Measurements from ENCODE around the gene GPR183. TPM values are rescaled to one million over a fixed set of nuclear protein-coding genes. Genes with fewer than 3 reads are reported as not detected.

GPR183 gene
- total RNA-seq, 1 donor from 2014 or later: 0.76 TPM

DNA sequence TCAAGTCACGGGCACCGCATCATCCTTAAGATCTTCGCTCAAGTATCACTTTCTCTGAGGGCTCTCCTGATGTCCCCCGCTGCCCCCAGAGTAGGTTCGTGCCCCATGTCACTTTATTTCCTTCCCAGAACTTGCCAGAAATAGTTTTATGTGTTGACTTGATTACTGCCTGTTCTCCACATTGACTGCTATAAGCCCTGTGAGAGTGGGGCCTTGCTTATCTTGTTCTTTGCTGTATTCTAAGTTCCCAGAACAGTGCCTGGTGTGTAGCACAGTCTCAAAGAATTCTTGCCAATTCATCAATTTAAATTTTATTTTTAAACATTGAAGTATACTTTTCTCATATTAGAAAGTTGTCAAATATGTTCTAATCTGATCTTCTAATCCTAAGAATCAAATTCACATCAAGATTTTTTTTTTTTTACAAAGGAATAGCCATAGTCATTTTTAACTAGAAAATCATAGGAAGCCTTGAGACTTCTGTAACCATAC is 32.1 kb upstream of the GPR183 start:
- no peak for ATAC-seq

DNA sequence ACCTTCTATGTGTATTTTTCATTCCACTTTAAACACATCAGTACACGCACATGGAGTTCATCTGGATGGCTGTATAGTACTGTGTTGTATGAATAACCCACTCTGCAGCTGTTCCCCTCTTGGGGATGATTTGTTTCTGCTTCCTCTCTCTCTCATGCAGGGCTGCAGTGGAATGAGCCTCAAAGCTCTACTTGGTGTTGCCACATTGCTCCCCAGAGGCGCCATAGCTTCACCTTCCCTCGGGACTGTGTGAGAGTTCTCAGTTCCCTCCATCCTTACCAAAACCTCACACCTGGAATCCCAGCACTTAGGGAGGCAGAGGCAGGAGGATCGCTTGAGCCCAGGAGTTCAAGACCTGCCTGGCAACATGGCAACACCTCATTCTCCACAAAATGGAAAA is 28.4 kb upstream of the GPR183 start:
- peak; percentile 17 for ATAC-seq

DNA sequence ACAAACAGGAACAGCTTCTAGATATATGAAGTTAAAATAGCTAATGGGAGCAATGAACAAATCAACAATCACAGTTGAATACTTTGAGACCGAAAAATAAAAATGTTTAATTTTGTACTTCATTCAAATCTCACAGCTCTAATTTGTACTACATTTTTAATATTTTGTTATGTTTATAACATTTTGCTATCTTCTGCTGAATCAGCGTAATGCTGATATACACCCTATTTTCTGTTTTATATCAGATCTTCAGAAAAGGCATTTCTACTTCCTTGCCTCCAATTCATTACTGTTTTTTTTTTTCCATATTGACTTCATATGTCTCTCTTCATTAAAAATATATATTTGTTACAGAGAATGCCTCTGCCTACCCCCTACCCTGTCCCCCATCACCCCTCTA is 27.9 kb upstream of the GPR183 start:
- no peak for ATAC-seq

DNA sequence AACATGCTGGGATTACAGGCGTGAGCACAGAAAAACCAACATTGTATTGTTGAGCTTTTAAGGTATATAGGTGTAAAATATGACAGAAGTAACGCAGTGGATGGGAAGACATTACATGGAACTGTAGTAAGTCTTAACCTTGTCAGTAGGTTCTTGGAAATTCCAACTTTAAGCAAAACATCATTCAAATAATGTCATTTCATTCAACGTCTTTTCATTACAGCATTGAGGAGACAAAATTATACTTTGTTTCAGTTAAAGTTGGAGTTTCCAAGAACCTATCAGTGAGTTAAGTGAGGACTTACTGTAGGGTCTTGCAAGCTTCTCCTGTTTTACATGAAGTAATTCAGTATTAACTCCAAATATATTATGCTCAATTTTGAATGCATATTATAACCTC is 27.0 kb upstream of the GPR183 start:
- ATAC-seq: no peak

DNA sequence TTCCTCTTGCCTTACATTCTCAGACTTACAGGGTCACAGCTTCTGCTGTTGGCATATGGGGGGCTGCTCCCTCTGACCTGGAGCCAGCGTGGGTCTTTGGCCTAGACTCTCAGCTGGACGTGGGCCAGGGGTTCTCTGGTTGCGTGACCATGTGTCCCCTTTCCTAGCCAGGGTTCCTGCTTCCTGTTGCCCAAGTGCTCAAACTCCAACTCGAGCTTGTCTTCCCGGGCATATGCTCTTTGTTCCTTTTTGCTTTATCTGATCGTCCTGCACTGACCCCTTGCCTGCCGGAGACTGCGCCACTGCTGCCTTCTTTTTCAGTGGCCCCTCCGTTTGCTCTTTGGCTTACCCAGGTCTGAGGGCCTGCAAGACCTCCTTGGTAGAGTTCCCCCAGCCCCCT is 25.3 kb upstream of the GPR183 start:
- no peak for ATAC-seq

DNA sequence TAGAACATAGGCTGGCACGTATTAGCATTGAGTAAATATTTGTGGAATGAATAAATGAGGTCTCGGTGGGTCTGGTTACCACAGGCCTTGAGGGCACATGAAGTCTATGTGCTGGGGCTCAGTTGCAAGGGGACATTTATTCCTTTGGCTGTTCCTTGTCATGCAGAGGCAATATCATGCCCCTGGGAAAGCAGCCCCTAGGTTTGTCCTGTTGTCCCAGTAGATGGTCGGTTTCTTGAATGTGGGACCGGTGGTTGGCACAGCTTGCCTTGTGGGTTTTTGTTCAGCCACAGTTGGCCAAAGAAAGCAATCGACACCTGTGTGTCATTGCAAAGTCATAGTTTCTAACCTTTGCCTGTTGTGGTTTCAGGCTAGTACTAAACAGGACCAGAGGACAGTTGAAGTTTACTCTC is 24.7 kb upstream of the GPR183 start:
- ATAC-seq: no peak

DNA sequence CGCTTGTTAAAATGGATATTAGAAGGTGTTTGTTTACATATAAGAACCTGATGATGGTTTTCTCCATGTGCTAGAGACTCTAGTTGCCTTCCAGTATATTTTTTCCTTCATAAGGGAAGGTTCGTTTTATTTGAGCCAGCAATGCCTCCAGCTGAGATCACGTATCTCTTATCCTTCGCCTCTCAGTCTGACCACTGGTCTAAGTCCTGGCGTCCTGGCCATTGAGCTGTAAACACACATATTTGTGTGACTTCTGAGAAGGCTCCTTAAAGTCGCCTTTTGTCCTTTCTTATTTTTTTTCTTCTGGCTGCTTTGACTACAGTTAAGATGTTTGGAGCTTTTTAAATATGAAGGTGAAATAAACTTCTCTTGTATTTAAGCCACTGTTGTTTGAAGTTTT is 23.7 kb upstream of the GPR183 start:
- no peak for ATAC-seq

DNA sequence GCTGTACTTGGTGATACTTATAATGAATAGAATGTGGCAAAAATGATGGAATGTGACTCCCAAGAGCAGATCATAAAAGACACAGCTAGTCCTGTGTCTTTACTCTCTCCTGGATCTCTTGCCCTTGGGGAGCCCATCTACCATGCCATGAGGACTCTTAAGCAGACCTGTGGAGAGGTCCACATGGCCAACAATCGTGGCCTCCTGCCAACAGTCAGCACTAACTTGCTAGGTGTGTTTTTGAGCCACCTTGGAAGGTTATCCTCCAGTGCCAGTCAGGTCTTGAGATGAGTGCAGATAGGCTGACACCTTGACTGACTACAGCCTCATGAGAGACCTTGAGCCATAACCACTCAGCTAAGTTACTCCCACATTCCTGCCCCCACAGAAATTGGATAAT is 22.3 kb upstream of the GPR183 start:
- ATAC-seq: peak; percentile 20

DNA sequence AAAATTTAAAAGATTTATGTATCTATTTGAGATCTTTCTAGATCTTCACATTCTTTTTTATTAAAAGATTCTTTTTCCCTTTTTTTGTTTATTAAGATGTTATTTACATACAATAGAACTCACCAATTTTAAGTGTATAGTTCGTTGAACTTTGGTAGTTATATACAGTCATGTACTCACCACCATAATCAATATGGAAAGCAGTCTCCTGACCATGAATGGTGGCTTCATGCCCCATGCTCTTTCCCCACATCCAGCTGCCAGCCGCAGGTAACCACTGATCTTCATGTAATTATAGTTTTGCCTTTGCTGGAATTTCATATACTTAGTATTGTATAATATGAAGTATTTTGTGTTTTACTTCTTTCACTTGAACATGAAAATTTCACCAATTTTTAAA is 20.6 kb upstream of the GPR183 start:
- ATAC-seq: no peak

DNA sequence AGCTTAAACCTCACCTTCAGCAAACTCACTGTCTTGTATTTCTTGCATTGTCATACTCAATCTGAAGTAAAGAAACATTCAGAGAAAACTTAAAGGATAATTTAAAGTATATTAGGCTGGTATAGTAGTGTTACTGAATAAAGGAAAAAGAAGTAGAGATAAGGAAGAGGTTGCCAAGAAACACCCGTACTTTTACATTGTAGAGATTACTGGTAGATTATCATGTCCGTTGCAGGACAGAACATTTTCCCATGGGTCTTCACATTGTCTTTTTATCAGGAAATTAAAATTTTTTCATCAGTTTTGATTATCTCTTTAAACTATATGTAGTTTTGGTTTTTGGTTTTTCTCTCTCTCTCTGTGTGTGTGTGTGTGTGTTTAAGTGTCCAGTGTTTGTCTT is 19.9 kb upstream of the GPR183 start:
- ATAC-seq: no peak

DNA sequence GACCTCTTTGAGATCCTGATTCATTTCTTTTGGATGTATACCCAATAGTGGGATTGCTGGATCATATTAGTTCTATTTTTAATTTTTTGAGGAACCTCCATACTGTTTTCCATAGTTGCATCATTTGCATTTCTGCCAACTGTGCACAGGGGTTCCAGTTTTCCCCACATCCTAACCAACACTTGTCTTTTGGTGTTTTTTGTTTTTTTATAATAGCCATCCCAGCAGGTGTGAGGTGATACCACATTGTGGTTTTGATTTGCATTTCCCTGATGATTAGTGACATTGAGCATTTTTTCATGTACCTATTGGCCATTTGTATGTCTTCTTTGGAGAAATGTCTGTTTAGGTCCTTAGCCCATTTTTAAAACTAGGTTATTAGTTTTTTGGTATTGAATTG is 18.8 kb upstream of the GPR183 start:
- ATAC-seq: no peak

DNA sequence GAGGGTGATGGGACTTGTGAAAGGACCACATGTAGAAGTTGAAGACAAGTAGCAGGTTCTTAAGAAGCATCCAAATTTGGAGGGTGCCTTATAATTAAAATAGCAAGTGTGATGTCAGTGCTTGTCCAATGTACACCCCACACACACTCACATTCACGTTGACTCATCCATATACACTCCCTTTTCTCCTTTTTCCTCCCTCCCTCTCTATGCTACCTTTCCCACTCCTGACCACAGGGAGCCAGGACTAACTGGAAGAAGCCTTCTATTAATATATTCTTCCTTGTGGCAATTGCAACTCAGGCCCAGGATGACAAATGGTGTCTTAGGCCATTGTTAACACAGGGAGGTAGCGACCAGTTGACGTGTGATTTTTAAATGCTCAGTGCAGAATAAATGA is 16.3 kb upstream of the GPR183 start:
- peak; percentile 80 for ATAC-seq

DNA sequence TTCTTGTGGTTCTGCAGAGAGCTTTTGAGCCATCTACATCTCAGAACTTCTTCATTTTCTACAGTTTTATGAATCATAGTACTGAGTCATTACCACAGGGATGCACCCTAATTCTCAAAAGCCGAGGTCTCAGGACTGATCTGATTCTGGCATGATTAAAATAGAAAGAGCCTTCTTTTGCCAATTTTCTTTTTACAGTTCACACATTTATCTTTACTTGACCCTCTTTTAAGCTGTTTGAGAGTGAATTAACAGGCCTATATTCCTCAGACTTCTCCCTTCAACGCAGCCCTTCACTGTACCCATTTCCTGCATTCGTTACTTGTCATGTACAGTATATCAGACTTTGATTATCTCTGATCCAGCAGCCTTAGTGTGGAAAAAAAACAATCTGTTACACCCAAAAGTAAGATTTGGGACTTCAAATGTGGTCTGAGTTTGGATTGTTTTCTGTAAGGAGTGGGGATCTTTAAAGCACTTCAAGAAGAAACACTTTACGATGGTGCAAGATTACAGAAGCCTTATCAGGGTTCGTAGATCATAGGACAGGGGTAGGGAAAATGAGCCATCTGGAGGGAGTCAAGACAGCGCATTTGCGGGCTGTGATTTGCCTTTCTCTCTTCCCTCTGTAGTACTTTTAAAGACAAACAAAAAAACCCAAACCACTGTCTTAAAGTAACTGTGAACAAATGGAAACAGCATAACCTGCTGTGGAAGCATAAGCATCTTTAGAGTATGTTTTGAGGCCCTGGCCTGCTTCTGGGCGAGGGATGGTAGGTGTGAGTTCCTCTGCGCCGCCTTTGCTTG is 15.3 kb upstream of the GPR183 start:
- ATAC-seq: peak; percentile 68

DNA sequence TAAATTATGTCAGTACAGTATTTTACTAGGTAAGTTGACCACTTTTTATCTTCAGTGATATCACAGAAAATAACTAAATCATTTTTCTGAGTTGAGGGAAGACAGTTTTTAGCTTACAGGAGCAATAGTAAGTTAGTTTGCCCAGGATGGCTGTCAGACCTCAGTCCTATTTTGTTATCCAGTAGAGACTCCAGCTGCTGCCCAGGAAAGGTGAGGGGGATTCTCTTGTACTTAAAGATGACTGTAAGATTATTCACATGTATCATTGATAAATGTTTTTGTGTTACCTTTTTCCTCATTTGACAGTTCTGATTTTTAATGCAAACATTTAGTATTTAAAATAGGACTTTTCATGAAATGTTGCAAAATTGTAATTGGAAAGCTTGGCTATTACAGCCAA is 14.5 kb upstream of the GPR183 start:
- no peak for ATAC-seq

DNA sequence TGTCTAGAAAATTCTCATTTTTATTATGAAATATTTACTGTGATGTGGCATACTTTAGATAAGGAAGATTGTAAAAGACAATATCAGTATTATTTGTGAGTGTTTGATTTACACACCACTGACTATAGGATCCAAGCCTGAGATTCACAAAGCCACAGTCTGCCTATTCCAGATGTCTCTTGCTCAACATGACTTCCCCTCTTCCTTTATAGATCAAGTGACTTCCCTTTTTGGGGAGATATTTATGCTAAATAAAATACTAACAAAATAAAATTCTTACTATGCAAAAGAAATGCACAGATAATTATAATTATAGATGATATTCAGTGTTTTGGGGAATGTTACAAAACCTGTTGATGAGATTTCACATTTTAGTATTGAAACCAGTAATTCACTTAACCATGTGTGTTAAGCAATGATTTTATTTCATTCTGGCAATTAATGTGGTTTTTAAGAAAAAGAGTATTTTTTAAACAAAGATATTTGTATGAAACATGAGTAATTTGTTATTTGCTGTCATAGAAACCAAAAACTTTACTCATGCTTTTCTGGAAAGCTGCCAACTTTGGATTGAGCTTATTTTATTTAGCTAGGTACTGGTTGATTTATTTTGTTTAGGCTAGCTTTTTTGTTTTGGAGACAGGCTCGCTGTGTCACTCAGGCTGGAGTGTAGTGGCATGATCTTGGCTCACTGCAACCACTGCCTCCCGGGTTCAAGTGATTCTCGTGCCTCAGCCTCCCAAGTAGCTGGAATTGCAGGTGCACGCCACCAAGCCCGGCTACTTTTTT is 13.7 kb upstream of the GPR183 start:
- ATAC-seq: no peak

DNA sequence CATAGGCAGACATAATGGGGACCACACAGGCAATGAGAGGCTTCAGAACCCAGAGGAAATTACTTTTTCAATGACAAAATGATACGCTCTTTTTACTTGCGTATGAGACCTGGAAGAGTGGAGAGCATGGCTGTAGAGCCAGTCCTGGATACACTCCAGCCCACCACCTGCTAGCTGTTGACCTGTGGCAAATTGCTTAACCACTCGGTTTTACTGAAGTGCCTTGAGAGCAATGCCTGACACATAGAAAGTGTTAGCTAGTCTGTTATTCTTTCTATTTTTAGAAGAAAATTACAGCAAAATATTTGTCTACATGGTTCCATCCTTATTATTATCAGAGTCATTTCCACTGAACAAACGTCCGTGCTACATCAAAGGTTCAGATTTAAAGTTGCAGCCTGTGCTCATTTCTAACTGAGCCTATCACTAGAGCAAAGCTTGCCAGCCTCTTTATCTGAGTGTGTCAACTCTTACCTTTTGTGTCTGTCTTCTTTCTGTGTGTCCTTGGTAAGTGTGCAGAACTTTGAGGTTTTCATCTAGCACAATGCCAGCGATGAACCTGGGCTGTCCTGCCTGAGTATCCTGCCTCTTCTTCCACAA is 9.6 kb upstream of the GPR183 start:
- no peak for ATAC-seq

DNA sequence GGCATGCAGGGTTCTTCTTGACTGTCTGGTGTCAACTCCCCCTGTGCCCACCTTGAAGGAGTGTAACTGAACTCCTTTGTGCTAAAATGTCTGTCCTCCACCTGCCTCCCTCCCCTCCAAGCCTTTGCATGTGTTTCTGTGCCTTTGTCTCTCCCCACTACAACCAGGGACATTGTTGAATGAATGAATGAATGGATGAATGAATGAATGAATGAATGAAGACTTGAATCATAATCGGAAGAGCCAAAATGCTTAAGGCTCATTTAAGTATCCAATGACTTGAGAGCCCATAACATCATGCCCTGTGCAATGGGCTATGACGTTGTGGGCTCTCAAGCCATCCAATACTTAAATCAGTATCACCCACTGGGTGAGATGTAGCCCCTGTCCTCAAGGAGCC is 9.0 kb upstream of the GPR183 start:
- no peak for ATAC-seq

DNA sequence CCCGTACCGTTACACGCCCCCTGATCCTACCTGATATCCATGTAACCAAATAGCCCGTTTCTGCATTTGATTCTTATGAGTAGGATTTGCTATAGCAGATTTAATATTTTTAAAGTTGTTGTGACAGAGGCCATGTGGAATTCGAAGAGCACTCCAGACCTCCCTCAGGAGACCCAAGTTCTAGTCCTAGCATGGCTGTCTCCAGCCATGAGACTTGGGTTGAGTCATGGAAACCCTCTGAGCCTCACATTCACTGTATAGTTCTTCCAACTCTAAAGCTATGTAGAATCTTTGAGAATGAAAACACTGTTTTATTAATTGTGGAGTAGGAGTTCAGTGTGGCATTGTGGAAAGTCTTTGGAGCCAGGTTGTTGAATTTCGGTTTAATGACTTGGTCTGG is 8.0 kb upstream of the GPR183 start:
- no peak for ATAC-seq

DNA sequence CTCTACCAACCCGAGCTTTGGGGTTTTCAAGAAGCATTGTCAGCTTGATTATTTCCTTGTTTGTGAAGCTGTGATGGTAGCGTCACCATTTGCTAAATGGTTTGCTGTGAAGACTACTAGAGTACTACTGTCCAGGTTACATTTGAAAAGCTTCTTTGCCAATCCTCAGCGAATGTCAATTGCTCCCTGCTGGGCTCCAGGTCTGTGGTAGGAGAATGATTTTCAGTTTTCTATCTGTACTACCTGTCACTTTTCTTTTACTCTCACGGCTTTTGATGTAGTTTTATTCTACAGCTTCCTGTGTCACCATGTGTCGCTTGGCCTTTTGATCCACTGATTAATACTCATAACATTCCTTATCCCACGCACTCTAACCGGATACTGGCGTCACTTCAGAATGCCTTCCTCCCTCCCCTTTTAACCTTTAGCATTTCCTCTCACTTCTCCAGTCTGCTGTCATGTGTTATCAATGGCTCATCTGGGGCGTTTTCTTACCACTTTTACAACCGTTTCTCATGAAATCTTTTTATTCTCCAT is 7.5 kb upstream of the GPR183 start:
- no peak for ATAC-seq

DNA sequence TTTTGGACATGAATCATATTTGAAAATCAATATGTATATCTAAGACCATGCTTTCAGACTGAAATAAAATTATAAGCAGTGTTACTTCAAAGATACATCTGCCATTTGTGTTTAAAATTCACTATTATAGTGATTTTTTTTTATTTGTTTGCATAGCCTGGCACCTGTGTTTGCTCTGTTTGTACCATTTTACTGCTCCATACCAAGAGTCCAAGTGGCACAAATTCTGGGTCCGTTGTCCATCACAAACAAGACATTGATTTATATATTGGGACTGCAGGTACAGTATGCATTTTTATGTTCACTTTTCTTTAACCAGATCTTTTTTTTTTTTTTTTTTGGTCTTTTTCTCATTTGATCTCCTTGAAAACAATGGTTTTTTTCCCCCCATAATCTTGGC is 6.7 kb upstream of the GPR183 start:
- ATAC-seq: no peak

DNA sequence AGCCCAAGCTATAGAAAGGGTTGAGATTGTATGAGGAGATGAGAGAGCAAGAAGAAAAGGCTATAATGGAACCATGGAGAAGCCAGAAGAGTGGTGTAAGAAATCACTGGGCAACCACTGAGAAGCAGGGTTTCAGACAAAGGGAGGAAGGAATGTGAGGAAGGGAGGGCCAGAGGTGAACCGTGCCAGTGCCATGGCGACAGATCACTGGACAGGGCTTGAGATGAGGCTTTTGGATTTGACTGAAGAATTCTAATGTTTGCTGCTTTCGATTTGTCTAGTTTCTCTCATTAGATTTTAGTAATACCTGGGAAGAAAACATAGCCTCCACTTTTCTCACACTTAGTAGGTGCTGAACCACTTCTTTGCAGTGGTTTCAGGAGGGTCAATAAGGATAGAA is 6.3 kb upstream of the GPR183 start:
- ATAC-seq: no peak

DNA sequence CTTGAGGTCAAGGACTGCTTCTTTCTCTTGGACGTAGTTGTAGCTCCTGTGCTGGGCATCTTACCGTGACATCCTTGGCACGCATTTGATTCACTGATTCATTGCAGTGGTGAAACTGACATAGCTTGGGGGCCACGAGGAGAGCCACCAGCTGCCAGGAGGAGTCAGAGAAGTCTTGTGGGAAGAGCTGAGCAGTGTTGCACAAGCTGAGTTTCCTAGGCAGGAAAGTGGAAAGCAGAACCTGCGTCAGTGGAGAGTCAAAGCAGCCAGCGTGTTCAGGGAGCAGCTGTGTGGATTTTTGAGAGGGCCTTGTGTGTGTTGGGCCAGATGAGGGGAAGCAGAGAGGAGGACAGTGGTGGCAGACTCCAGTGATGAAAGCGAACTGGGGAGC is 5.3 kb upstream of the GPR183 start:
- no peak for ATAC-seq

DNA sequence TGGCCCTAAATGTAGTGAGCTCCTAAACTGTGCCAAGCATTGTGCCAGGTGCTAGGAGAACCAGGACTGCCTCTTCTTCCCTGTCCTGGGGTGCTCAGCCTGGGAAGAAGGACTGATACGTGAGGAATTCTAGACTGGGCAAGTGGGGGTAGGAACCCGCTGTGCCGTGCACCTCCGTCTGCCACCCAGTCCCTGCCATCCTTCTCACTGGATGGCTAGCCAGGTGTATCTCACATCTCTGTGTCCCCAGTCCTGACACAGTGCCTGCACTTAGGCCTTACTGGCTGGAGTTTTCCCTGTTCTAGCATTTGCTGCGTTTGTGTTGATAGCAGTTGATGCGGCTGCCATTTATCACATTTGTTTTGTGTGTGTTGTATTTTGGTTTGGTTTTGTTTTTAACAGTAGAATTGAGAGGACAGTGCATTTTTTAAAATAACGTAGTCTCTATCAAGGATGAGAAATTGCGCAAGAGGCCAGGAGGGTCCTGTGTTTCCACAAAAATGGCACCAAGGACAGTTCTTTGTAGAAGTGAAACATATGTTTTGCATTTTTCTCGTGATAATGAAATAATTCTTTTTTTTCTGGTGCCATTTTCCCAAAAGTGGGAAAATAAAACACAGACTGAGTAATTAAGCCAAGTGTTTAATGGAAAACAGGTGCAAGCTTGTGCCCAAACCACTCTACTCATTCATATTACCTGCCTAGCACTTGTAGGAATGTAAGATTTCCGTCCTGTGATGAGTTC is 4.7 kb upstream of the GPR183 start:
- ATAC-seq: no peak

Data from esophagus mucosa (tissue), 1 donor.